ENCODE data around the gene TBX1. TPM values are rescaled to one million over a fixed set of nuclear protein-coding genes. Genes with fewer than 3 reads are reported as not detected.

TBX1 gene
- polyA plus RNA-seq, 1 donor (not counting 4 experiments of a cell fraction or from before 2014, with no cell fraction given): 0.10 TPM

- DNase-seq (ENCODE audit: low read depth, low spot score) (no peak), FAIRE-seq (no peak)
- Histone ChIP-seq H3K9ac (ENCODE audit: control insufficient read depth, extremely low read depth, insufficient read depth, low read length) (no peak overlapping the region), H3K4me2 (ENCODE audit: control insufficient read depth, extremely low read depth, insufficient read depth, low read depth, low read length) (no peak overlapping the region), H3K79me2 (ENCODE audit: control insufficient read depth, insufficient read depth, low read length) (no peaks in the 10 kb centered on the region), H3K36me3 (ENCODE audit: control insufficient read depth in 2 of 2, extremely low read depth in 1 of 2, insufficient read depth in 2 of 2, low read length in 2 of 2) (no peaks in the 10 kb centered on the region), H4K20me1 (ENCODE audit: control insufficient read depth, extremely low read depth, insufficient read depth, low read length) (no peaks in the 10 kb centered on the region), H3K9me1 (ENCODE audit: control insufficient read depth, extremely low read depth, insufficient read depth, low read length) (no peaks in the 10 kb centered on the region), H3K9me3 (ENCODE audit: control insufficient read depth, low read depth, low read length) (no peaks in the 10 kb centered on the region), H3K4me1 (ENCODE audit: control insufficient read depth, extremely low read depth, insufficient read depth, low read length) (peaks cover 11% of the 10 kb centered on the region), H3K4me3 (ENCODE audit: control insufficient read depth in 2 of 3, extremely low read depth in 1 of 3, insufficient read depth in 2 of 3, low read depth in 1 of 3, low read length in 3 of 3) (no peak overlapping the region), H3K27ac (ENCODE audit: control insufficient read depth, insufficient read depth, low read length) (no peak overlapping the region), H3K27me3 (ENCODE audit: control insufficient read depth, extremely low read depth, insufficient read depth, low read length) (peaks cover 45% of the 10 kb centered on the region), H2AFZ (ENCODE audit: control insufficient read depth, low read length) (no peak overlapping the region)
- dilution Hi-C loops (cut with MboI; ENCODE audit: extremely low pct_ligation_motif_present, low sequenced_read_pairs): no loop called here
- TF ChIP-seq EZH2 (IDR thresholded peaks at IDR 0.05; ENCODE audit: low read length): no peak
- TF ChIP-seq, protein P1, sequence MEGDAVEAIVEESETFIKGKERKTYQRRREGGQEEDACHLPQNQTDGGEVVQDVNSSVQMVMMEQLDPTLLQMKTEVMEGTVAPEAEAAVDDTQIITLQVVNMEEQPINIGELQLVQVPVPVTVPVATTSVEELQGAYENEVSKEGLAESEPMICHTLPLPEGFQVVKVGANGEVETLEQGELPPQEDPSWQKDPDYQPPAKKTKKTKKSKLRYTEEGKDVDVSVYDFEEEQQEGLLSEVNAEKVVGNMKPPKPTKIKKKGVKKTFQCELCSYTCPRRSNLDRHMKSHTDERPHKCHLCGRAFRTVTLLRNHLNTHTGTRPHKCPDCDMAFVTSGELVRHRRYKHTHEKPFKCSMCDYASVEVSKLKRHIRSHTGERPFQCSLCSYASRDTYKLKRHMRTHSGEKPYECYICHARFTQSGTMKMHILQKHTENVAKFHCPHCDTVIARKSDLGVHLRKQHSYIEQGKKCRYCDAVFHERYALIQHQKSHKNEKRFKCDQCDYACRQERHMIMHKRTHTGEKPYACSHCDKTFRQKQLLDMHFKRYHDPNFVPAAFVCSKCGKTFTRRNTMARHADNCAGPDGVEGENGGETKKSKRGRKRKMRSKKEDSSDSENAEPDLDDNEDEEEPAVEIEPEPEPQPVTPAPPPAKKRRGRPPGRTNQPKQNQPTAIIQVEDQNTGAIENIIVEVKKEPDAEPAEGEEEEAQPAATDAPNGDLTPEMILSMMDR (optimal IDR thresholded peaks at IDR 0.05 in 1 of 3, IDR thresholded peaks at IDR 0.05 in 1 of 3, conservative IDR thresholded peaks at IDR 0.05 in 1 of 3; ENCODE audit: extremely low read depth in 1 of 3, insufficient read depth in 2 of 3, low read length in 3 of 3): no peak
Observed at GRCh38 chr22:19716829-19717105, 43.8 kb upstream of the TBX1 start.

DNA sequence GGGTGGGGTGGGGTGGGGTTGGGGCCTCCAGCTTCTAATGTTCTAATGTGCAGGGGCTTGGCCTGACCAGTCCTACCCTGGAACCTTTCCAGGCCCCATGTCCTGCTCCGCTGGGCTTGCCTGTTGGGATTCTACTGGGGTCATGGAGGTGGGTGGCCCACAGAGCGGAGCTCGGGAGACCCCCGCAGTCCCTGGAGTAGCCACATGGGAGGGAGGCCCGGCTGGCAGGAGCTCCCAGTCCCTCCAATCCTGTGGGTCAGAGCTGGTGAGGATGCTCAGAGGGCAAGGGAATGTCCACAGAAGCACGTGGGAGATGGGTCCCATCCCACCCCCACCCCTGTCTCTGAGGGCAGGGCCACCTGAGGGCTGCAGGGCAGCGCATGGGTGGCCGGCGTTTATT, 43.4 kb upstream of the TBX1 start:
- H3K36me3 ChIP-seq (ENCODE audit: control insufficient read depth in 2 of 2, extremely low read depth in 1 of 2, insufficient read depth in 2 of 2, low read length in 2 of 2): no peaks in the 10 kb centered on the region
- H3K79me2 ChIP-seq (ENCODE audit: control insufficient read depth, insufficient read depth, low read length): no peaks in the 10 kb centered on the region
- dilution Hi-C loops (cut with MboI; ENCODE audit: extremely low pct_ligation_motif_present, low sequenced_read_pairs): no loop called here
- no peaks in the 10 kb centered on the region for H4K20me1 ChIP-seq (ENCODE audit: control insufficient read depth, extremely low read depth, insufficient read depth, low read length)
- no peak overlapping the region for H3K27ac ChIP-seq (ENCODE audit: control insufficient read depth, insufficient read depth, low read length)
- TF ChIP-seq EZH2 (IDR thresholded peaks at IDR 0.05; ENCODE audit: low read length): no peak
- TF ChIP-seq, protein P1 (optimal IDR thresholded peaks at IDR 0.05 in 1 of 3, IDR thresholded peaks at IDR 0.05 in 1 of 3, conservative IDR thresholded peaks at IDR 0.05 in 1 of 3; ENCODE audit: extremely low read depth in 1 of 3, insufficient read depth in 2 of 3, low read length in 3 of 3): no peak
- H3K4me1 ChIP-seq (ENCODE audit: control insufficient read depth, extremely low read depth, insufficient read depth, low read length): peaks cover 11% of the 10 kb centered on the region
- no peaks in the 10 kb centered on the region for H3K9me1 ChIP-seq (ENCODE audit: control insufficient read depth, extremely low read depth, insufficient read depth, low read length)
- DNase-seq (ENCODE audit: low read depth, low spot score) (no peak), FAIRE-seq (no peak)
- H2AFZ ChIP-seq (ENCODE audit: control insufficient read depth, low read length): no peak overlapping the region
- no peaks in the 10 kb centered on the region for H3K9me3 ChIP-seq (ENCODE audit: control insufficient read depth, low read depth, low read length)
- no peak overlapping the region for H3K4me3 ChIP-seq (ENCODE audit: control insufficient read depth in 2 of 3, extremely low read depth in 1 of 3, insufficient read depth in 2 of 3, low read depth in 1 of 3, low read length in 3 of 3)
- H3K27me3 ChIP-seq (ENCODE audit: control insufficient read depth, extremely low read depth, insufficient read depth, low read length): peaks cover 45% of the 10 kb centered on the region
- H3K9ac ChIP-seq (ENCODE audit: control insufficient read depth, extremely low read depth, insufficient read depth, low read length): no peak overlapping the region
- no peak overlapping the region for H3K4me2 ChIP-seq (ENCODE audit: control insufficient read depth, extremely low read depth, insufficient read depth, low read depth, low read length)

Data from keratinocyte (primary cell).